ENCODE data around the gene PRELID2.
"Not testable (repeated sequence)": the region's sequence is repeated elsewhere in the genome, so short reads cannot be mapped to it uniquely, and the experiment has no call there.

PRELID2 gene

DNA sequence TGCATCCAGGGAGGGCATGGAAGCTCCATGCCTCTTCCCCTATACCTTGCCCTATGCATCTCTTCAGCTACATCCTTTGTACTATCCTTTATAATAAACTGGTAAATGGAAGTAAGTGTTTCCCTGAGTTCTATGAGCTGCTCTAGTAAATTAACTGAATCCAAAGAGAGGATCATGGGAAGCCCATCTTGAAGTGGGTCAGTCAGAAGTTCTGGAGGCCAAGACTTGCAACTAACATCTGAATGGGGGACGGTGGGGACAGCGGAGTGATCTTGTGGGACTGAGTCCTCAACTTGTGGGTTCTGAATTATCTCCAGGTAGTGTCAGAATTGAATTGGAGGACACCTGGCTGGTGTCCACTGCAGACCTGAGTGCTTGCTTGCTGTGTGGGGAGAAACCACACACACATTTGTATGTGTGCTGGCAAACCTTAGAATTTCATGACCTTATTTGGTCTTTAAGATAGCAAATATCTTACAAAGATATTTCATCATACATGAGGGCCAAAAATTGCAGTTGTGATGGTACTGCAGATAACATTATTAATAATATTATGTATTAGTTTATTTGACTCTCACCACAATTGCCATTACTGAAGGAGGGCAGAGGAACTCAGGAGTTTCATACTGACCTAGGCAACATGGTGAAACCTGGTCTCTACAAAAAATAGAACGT lies 5.5 kb upstream of the PRELID2 start:
- no peak for DNase-seq (ENCODE audit: low read depth in 2 of 2)

DNA sequence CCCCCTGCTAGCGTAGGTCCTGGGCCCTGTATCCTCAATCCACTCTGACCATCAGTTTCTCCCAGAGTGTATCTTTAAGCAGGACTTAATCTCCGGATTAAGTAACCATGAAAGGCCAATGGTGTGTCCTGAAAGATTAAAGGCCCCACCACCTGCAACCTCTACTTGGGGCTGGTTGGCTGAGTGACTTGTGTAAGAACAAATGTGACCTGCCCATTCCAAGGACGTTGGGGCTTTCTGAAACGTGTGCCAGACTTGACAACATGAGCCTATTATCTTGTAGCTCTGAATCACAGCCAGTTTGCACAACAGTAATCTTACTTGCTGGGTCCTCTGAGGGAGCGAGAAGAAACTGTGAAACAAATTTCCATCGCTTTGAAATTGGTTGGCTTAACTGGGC lies 3.1 kb upstream of the PRELID2 start:
- DNase-seq (ENCODE audit: low read depth in 2 of 2): no peak

DNA sequence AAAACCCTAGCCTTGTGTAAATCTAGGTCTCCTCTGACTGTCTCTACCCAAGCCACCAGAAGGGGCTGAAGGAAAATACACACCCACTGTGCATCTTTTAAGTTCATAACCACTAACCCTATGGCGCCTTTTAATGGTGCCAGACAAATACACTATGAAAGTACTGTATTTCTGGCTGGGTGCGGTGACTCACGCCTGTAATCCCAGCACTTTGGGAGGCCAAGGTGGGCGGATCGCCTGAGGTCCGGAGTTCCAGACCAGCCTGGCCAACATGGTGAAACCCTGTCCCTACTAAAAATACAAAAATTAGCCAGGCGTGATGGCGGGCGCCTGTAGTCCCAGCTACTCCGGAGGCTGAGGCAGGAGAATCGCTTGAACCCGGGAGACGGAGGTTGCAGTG lies 1.1 kb upstream of the PRELID2 start:
- not testable (repeated sequence) for DNase-seq (ENCODE audit: low read depth in 2 of 2)

DNA sequence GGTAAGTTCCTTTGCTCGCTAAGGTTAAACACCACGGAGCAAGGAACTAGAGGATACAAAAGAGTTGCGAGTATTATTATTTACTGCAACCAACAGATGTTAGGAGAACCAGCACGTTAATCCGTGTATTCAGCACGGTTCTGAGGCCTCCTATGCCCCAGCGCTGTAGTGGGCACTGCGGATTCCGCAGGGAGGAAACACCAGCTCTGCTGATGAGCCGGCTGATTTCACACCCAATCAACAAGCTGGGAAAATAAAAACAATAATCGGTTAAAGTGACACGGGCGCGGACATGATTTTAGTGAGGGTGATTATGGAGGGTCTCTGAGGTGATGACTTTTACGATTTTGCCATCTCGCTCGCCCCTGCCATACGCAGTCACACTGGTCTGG lies 702 bp upstream of the PRELID2 start:
- DNase-seq (ENCODE audit: low read depth in 2 of 2): no peak

DNA sequence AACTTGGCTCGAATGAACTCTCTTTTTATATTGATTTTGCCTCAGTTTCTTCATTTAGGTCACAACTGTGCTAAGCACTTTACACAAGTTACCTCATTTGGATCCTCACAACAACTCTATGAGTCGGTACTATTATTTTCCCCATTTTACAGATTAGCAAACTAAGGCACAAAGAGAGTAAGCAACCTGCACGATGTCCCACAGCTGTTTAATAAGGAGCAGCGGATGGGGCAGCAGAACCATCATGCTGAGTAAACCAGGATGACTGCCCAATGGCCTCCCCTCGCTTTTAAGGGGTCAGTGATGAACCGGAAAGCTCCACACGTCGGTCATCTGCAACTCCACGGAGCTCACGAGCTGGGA lies 607 bp downstream of the PRELID2 start:
- no peak for DNase-seq (ENCODE audit: low read depth in 2 of 2)

DNA sequence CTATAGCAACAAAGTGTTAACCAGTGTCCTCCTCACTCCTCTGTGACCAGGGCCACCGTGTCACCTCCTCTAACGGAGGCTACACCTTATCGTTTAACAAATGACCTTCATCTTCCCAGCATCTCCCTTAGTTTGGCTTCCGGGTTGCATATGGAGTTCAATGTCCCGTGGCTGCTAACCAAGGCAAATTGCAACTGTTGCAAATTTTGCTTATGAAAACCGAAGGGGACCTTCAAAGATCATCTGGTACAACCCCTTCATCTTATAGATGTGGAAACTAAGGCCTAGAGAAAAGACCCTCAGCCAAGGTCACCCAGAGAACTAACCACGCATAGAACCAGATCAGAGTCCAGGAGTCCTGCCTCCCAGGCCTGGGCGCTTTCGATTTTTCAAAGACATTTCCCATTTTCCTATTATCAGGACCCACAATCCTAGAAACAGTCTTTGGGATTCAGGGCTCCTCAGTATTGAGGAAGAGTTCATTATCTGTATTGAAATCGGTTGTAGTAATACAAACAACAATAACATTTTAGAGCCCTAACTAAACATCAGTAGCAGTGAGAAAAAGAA lies 1.4 kb downstream of the PRELID2 start:
- no peak for DNase-seq (ENCODE audit: low read depth in 2 of 2)

DNA sequence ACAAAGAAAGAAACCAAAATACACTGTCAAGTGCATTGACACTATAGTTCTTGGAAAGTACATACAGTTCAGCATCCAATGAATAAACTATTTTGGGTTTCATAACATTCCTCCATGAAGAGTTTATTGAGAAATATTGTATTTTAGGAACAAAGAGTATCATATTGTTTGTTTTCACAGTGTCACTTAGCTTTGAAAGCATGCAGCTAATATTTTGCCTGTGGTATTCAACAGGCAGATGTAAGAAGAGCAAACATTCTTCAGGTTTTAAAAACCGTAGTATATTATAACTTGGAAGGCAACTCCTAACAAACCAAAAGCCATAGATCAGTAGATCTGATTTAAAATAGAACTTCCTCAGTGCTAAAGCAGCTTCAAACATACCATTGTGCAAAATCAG lies 4.5 kb downstream of the PRELID2 start:
- DNase-seq (ENCODE audit: low read depth in 2 of 2): no peak

DNA sequence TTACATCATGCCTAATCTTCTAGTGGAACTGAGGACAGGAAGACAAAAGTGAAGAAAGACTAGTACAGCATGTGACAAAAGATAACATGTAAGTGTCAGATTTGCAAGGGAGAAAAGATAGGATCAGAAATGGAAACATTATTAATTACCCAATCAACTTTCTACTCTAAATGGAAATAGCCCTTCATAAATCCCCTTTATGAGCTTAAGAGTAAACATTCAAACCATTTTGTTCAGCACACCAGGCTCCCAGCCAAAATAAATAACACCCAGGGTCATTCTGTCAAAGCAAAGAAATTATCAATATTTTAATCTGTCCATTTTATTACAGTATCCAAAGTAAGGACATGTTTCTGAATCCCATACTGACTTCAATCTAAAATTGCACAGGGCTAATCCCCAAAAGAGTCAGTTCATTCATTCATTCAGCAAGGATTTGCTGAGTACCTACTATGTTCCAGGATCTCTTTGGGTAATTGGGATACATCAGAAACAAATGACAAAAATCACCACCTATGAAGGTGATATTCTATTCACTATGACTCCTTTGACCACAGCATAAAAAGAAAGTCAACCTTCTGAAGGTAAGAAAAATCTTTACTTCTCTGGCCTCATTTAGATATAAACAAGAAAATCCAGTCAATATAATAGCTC lies 5.3 kb downstream of the PRELID2 start:
- DNase-seq (ENCODE audit: low read depth in 2 of 2): no peak

DNA sequence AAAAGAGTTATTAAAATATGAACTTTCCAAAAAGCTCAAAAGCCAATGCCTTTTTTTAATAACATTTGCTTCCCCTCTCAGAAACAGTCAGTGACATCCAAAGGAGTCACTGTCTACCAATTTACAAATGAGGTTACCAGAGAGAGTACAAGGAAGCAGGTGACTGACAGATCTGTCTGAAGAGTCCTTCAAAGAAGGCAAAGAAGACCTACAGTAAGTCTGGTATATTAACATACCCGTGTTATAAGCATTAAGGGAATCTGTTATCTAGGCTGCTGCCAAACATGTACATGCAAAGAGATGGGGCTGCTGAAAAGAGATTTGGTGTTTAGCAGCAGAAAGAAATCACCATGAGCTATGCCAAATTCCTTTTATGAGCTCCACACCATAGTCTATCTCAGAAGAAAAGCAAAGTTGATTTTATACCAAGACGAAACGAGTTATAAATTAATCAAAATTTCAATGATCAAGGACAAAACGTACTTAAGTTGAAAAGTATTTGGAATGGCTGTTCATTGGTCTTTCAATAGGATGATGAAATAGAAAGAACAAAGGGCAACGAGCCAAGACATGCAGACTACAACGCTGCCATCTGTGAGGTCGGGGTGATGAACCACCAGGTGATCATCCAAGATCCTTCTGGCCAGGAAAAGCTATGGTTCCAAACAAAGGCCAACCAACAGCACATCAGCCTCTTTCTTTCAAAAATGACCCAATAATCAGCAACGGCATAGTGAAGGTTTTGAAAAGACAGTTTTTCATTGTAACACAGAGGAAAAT lies 8.1 kb downstream of the PRELID2 start:
- no peak for DNase-seq (ENCODE audit: low read depth in 2 of 2)

DNA sequence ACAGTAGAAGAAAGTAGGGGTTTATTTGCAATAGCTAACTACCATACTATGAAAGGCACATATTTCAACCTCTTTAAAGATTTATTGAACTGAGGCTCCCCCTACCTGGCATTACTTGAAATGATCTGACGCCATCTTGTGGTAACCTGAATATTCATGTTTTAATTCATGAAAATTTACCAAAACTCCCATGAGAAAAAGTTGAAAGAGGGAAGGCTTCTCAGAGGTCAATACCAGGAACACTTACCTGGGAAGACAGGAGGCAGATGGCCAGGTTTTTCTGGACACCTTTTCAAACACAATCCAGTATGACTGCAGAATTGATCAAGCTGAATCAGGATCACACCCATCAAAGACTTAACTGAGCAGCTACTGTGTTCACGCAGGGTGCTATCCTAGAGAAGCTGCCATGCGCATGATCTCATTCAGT lies 9.4 kb downstream of the PRELID2 start:
- DNase-seq (ENCODE audit: low read depth in 2 of 2): no peak

DNA sequence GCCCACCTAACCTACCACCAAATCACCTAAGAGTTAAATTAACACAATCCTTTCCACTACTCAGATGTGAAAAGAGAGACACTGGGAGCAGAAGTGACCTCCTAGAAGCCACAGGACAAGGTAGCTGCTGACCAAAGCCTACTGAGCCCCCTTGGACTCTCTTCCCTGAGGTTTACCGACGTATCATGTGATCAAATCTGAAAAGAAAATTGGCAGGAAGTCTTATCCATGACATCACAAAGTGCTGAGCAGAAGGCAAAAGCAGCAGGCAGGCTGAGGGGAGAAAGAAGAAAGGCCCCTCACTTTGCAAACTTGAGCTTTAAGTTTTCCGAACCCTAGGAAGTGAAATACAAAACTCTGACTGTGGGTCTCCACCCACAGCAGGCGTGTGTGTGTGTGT lies 11.1 kb downstream of the PRELID2 start:
- no peak for DNase-seq (ENCODE audit: low read depth in 2 of 2)

DNA sequence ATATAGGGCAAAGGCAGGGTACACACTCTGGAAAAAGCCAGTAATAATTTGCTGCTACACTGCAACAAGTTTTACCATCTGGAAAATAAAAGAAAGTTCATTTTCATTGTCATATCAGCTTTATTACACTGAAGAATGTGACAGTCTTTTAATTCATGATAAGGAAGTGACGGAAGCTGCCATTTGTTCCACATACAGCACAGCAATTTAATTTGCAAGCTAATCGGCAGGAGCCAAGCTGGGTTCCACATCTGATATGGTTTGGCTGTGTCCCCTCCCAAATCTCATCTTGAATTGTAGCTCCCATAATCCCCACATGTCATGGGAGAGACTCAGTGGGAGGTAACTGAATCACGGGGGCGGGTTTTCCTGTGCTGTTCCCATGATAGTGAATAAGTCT lies 16.5 kb downstream of the PRELID2 start:
- no peak for DNase-seq (ENCODE audit: low read depth in 2 of 2)

DNA sequence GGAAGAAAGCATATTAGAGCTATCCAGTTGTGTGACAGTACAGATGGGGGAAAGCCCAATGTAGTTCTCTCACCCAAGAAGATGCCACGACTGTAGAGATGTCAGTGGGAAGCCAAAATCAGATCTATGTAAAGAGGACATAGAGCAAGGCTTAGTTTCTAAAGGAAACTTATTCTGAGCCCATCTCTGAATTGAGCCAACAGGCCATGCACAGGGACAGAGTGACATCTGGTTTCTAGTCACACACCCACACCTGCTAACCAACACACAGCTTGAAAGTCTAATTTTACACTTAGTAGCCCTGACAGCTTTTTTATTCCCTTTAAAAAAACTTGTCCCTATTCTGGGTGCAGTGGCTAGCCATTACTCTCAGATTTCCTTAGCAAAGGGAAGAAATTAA lies 22.3 kb downstream of the PRELID2 start:
- no peak for DNase-seq (ENCODE audit: low read depth in 2 of 2)

DNA sequence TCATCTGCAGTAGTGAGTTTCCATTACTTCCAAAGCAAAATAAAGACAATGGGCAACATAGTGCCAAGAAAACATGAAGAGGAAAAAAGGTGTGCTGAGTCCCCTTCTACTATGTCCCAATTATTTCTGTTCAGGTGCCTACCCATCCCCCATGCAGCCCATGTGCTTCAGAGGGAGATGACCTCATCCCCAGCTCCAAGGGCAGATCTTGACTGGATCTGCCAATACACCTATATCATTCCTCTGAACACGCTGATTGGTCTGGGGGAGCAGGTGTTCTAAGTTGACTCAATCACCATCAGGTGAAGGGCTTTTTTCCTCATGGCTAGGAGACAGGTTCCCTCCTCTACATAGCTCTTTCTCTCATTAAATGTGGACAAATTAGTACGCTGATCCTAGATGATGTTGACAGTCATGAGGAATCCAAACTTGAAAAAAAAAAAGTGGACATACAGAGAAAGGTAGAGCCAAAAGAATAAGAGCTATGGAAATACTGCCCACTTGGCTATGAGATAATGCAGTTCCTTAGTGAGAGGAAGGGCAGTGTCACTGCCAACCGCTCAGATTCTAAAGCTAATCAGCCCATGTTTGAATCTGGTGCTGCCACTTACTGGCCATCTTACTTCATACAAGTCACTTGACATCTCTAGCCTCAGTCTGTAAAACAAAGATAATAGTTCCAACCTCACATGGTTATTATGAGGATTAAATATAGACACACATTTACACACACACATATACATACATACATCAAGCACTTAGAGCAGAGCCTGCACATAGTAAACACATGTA lies 23.1 kb downstream of the PRELID2 start:
- no peak for DNase-seq (ENCODE audit: low read depth in 2 of 2)

DNA sequence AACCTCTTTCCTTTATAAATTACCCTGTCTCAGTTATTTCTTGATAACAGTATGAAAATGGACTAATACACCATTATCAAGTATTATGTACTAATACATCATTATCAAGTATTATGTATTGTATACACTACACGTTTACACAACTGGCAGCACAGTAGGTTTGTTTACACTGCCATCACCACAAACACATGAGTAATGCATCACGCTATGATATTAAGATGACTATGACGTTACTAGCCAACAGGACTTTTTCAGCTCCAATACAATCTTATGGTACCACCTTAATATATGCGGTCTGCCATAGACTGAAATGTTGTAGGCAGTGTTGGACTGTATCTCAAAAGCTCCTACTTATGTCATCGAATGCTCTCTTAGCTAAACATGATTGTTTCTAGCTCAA lies 28.2 kb downstream of the PRELID2 start:
- no peak for DNase-seq (ENCODE audit: low read depth in 2 of 2)

DNA sequence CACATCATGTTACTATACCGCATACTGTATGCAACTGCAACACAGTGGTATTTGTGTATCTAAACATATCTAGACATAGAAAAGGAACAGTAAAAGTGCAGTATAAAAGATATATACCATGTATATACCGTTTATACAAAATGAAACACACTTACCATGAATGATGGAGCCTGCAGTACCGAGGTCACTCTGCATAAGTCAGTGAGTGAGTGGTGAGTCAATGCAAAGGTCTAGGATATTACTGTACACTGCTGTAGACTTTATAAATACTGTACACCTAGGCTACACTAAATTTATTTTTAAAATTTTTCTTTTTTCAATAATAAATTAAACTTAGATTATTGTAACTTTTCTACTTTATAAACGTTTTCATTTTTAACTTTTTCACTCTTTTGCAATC lies 29.3 kb downstream of the PRELID2 start:
- no peak for DNase-seq (ENCODE audit: low read depth in 2 of 2)

DNA sequence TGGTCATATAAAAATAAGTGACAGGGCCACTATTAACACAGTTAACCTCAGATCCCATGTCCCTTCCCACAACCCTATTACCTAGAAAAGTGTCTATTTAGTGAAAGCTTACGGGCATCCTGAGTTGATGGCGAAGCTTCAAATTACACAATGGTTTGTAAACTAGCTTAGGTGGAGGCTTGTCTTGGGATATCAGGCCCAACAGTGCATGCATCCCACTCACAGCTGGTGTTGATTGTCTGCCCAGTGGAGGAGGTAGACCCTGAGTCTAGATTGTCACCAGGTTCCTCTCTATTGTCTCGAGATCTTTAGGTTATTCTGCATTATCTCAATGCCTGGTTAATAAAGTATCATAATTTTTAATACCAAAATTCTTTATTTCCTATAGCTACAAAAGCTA lies 30.4 kb downstream of the PRELID2 start:
- no peak for DNase-seq (ENCODE audit: low read depth in 2 of 2)

DNA sequence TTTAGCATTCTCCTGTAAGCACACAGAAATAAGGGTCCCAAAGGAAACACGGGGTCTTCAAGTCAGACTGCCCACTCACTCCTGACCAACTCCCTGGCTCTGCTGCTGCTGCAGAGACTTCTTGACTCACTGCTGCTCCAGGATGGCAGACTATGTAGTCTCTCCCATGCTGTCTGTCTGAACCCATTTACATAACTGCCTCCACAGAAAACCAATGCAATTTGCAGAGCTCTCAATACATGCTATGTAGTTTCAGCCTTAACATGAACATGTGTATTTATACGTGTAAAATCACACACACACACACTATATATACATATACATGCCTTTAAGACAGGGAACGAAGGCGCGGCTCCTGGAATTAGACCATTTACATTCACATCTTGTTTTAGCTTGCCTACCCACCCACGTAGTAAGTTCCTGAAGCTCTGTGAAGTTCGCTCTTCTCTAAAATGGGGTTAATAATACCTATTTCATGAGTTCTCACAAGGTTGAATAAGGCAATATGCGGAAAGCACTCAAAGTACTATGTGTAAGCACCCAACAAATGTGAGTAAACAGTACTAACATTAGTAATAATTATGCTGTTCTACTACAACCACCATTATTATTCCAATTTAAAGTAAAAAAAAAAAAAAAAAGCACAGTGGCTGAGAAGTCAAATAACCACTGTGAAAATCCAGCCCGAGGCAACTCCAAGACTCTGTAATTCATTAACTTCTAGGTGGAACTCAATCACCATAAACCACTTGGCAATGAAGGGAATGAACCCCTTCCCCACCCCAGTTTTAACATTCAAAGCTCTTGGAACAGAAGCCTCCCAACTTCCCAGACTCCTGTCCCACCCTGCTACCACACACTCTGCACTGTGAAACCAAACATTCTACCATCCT lies 31.8 kb downstream of the PRELID2 start:
- no peak for DNase-seq (ENCODE audit: low read depth in 2 of 2)

DNA sequence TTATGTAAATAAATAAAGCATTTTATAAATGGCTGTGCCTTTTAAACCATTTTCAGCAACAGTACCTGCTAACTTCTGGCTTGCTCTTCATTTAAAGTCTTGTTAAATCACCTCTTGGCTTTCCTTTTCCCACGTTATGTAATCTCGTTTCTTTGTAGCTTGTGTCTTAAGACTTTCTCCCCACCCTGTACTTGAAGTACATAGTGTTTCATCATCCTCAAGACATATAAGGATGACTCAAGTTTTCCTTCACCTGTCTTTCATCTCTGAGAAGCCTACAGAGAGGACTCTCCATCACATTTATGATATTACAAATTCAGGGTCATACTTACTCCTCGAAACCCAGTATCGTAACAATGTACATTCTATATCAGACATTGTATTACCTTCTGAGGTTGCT lies 33.9 kb downstream of the PRELID2 start:
- DNase-seq (ENCODE audit: low read depth in 2 of 2): no peak

DNA sequence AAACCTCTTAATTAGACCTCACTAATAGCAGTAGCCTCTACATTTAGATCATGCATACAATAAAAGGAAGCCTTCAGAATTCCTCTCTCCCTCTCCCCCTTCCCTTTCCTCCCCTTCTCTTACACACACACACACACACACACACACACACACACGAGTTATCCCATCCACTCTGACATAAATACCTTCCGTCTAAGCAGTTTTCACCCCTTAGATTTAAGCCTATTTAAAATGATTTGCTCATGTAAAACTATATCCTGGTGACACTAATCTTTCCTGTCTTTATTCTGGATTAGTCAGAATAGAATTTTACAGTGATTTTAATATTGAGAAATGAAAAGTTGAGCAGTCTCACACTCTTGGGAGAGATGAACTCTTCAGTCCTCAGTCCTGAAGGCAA lies 35.0 kb downstream of the PRELID2 start:
- DNase-seq (ENCODE audit: low read depth in 2 of 2): no peak

DNA sequence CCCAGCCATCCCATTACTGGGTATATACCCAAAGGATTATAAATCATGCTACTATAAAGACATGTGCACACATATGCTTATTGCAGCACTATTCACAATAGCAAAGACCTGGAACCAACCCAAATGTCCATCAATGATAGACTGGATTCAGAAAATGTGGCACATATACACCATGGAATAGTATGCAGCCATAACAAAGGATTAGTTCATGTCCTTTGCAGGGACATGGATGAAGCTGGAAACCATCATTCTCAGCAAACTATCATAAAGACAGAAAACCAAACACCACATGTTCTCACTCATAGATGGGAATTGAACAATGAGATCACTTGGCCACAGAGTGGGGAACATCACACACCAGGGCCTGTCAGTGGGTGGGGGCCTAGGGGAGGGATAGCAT lies 36.6 kb downstream of the PRELID2 start:
- not testable (repeated sequence) for DNase-seq (ENCODE audit: low read depth in 2 of 2)
